GM19452 (cell line): ENCODE results near the gene EPHA6.

ENCODE experiments used
- ATAC-seq: cut with Tn5 transposase; IDR thresholded peaks from one replicate; pipeline ENCODE4 v1.9.1; 2021; ENCODE audit not compliant: unreplicated experiment

The EPHA6 gene

DNA sequence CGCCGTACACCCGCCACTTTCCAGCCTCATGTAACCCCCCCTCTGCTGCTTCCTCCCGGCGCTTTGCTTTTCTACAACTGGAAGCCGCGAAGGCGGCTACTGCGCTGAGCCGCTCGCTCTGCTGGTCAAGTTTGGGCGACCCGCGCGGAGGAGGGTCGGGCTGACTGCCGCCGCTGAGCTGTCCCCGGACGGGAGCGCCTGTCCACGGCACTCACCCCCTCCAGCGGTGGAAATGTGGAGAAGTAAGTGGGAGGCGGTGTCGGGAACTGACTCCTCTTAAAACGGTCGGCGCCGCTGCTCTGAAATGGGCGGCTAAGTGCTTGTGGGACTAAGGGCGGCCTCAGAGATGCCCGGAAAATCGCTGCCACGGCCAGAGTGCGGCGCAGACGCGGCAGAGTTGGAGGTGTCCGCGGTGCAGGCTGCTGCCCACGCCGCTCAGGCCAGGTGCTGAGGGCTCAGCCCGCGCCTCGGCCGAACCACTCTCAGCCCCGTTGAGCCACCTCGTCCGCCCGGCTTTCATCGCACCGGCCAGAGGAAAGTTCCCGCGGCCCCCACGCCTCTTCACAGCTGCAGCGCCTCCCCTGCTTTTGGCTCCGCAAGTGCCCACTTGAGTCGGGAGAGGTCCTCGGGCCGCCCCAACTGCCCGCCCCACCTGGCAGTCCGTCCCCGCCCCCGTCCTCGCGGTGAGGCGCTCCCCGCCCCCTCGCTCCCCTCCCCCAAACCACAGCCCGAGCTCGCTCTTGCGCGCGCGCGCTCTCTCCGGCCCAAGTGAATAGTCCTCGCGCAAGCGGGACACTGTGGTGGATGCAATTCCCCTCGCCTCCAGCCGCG is at the start of gene EPHA6:
Gene EPHA6 (plus strand): TSS at position 775 of the 831 bp plus-strand sequence.
- peak; percentile 23 for ATAC-seq

DNA sequence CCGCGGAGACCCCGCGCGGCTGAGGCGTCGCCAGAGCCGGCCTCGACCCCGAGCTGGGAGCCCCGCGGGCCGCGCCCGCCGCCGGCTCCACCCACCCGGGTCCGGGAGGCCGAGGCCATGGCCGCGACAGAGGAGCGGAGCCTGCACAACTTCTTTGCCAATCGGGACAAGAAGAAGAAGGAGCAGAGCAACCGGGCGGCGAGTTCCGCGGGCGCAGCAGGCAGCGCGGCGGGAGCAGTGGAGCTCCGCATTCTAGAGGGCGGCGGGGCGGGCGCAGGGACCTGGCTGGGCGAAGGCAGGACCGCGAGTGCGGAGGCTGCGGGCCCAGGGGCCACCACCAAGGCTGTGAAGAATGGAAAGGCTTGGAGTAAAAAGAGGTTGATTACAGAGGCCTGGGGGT is 37.6 kb upstream of the EPHA6 start:
- ATAC-seq, result no peak

DNA sequence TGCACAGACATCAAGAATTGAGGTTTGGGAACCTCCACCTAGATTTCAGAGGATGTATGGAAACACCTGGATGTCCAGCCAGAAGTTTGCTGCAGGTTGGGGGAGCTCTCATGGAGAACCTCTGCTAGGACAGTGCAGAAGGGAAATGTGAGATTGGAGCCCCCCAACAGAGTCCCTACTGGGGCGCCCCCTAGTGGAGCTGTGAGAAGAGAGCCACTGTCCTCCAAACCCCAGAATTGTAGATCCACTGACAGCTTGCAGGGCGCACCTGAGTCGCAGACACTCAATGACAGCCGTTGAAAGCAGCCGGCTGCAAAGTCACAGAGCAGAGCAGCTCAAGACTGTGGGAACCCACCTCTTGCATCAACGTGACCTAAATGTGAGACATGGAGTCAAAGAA is 34.6 kb upstream of the EPHA6 start:
- no peak for ATAC-seq

DNA sequence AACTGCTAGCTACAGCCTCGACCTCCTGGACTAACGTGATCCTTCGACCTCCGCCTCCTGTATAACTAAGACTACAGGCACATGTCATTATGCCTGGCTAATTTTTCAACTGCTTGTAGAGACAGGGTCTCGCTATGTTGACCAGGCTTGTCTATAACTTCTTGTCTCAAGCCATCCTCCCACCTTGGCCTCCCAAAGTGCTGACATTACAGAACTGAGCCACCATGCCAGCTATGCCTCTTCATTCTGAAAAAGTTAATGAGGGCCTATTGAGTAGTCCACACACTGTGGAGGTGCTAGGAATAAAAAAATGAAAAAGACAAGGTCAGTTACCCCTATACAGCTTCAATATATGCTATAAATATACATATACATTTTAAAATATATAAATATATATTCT is 18.3 kb upstream of the EPHA6 start:
- no peak for ATAC-seq

DNA sequence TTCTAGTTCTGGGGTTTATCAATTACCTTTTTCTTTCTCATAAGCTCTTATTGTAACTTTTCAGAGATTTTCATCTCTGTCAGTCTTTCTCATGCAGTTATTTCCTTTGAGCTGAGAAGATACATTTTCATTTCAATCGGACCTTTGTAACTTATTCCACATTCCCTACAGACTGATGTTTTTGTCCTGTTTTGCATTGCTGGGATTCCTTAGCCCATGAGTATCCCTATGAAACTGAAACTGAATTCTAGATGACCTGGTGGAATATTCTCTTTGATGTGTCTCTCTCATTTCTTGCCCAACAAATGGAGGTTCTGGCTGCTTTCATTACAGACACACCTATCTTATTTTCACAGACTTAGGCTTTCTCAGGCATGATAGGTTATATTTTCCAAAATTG is 10.5 kb upstream of the EPHA6 start:
- no peak for ATAC-seq

DNA sequence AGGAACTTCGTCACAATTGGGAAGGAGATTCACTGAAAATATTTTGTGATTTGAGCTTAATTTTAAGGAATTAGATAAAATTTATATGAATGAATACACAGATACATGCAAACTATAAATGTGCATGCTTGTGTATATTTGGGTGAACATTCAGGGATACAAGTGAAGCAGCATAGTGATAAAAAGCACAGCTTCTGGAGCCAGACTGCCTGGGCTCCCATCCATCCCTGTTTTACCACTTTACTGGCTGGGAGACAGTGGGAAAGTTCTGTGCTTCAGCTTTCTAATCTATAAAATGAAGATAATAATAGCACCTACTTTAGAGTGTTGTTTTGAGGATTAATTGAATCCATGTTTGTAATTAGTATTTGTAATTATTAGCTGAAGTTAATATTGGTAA is 8.1 kb upstream of the EPHA6 start:
- no peak for ATAC-seq

DNA sequence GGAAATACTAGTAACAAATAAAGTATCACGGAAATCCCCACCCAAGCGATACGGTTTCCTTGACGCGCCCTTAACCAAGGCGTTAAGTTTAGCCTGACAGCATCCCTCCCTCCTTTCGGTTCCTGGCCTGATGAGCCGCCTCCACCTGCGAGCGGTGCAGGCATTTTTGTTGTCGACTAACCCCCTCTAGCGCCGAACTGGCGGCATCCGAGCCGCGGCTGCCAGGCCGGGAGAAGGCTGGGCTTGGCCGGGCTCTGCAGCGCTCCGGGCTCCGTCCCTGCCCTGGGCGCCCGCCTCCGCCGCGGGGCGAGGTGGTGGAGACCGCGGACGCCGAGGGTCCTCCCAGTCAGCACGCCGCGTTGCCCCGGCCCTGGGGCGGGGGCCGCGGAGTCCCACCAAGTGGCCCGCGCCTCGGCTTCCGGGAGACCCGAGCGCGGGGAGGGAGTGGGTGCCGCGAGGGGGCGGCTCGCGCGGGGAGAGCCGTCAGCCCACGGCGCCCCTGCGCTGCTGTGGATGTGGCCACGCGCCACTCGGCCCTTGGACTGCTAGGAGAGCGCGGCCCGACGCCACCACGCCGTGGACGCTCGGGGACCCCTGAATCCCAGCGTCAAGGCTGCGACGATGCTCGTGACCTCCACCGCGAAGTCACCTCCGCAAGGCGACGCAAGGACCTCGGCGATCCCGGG is 1.1 kb upstream of the EPHA6 start:
- ATAC-seq, result peak; percentile 99

DNA sequence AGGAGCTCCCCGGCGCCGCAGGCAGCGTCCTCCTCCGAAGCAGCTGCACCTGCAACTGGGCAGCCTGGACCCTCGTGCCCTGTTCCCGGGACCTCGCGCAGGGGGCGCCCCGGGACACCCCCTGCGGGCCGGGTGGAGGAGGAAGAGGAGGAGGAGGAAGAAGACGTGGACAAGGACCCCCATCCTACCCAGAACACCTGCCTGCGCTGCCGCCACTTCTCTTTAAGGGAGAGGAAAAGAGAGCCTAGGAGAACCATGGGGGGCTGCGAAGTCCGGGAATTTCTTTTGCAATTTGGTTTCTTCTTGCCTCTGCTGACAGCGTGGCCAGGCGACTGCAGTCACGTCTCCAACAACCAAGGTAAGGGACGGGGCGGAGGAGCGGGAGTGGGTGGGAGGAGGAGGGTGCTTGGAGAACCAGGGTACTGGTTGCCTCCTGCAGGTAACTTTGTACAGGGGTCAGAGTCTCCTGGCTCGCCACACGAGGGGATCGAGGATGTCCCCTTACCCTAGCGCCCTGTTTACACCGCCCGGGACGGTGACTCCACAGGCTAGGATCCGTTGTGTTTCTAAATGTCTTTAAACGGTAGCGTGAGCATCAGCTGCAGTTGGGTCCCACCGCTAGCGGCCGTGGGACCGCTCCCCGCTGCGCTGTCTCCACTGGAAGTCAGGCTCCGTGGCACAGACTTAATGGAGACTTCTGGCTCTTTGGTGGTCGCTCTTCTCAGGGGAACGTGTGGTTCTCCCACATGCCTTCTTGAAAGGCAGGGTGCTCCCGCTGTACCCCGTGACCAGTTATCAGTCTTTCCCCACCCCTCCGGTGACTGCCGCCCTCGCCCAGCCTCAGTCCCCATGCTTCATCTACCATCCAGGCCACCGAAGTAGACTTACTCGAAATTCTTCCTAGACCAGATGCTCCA is 515 bp downstream of the EPHA6 start:
- ATAC-seq, result no peak

DNA sequence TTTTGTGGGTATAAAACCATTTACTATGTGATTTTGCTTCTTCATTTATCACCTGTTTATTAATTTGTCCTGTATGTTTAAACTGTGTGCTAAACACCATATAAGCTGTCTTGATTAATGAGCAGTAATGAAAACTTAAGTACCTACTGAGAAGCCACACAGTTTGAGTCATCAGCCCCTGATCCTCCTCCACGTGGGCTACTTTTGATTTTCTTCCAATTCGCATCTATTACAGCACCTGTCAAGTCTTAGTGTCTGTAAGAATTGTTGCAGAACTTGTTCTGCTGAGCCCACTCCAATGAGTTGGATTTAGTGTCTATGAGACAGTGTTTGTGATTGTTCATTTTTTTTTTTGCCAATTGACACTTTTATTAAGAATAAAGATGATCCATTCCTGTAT is 16.8 kb downstream of the EPHA6 start:
- ATAC-seq, result no peak

DNA sequence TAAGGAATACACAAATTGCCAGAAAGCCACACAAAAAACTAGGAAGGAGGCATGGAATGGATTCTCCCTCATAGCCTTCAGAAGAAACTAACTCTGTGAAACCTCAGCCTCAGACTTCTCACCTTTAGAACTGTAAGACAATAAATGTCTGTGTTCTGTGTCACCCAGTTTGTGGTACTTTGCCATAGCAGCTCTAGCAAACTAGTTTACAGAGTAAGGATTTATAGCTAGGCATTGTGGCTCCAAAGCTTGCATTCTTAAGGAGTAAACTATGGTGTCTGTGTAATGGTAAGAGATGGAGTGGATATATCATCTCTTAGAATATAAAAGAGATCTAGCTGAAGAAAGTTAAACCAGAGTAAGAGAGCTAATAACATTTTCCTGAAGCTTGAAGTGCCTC is 18.9 kb downstream of the EPHA6 start:
- no peak for ATAC-seq

DNA sequence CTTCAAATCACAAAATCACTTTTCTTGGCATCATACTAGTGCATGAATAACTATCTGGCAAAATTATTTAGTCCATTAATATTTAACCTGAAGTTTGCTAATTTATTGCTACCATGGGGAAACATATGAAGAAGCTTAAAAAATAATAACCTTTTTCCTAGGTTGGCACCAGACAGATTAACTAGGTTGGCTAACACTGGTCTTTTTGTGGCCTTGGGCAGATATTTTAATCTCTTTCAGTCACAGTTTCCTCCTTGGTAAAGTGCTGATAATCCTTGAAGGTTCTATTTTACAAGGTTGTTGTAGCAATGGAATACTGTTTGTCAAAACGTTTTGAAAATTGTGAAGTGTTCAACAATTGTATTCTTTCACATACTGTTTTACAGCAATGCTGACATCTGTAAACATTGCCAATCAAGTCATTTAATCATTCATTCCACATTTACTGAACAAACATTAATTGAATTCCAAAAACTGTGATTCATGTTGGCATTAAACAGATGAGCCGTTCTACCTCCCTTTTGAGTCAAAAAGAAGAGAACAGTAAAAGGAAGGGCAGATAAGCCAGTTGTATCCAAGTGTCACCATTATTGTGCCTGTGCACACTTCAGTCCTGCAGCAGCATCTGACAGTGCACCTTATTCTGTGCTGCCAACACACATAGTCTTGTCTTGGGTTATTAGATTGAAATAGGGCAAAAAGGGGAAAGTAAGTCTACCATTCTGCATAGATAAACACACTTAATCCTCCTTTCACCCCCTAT is 21.9 kb downstream of the EPHA6 start:
- ATAC-seq, result no peak

DNA sequence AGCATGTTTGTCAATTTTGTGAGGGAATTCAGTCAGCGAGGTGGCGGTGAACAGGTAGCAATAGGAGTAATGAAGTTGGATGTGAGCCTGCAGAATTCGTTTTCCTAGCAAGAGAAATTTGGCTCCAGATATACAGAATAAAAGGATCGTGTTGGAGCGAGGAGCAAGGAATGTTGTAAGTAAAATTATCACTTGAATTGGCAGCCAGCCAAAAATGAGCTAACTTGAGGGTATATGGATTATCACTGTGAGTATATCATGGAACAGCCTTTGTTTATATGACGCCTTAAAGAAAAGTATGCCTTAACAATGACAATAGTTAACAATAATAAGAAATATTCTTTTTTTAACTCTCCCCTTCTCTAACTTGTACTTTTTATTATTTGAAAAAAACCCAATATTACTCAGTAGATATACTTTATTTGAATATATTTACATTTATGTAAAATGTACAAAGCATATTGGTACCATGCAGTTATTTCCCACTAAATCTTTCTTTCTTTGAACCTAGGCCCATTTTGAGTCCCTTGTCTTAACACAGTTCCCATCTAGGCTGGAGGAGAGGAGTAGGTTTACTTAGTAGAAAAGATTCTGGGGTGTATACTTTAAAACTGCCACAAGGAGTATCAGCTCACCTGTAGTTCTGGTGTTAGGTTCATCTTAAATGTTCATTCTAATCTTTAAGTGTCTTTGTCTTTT is 29.3 kb downstream of the EPHA6 start:
- no peak for ATAC-seq

DNA sequence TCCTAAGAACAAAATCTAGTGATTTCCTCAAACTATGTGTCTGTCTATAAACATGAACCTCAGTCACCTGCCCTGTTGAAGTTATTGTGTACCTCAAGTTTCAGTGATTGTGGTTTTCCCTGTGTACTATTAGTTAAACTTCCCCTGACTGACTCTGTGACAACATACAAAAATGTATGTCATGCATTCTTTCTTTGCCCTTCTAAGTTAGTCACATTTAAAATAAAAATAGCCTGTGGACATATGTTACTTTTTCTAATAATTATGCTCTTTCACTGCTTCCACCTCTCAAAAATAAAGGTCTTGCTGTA is 29.8 kb downstream of the EPHA6 start:
- no peak for ATAC-seq

DNA sequence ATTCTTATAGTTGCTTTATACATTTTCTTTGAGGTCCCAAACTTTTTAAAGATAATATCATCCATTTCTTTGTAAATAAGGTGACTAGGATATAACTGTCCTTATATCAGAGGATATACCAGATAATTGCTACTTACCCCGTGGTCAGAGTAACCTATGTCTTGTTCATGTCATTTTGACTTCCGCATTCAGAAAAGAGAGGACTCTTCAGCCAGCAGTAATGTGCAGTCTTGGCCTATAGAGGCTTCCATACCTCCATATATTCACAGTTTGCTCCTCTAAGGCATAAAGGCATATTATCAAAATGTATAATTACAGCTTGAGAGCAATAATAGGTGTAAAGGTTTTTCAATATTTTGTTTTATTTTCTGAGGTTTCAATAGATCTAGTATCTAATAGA is 38.5 kb downstream of the EPHA6 start:
- no peak for ATAC-seq

DNA sequence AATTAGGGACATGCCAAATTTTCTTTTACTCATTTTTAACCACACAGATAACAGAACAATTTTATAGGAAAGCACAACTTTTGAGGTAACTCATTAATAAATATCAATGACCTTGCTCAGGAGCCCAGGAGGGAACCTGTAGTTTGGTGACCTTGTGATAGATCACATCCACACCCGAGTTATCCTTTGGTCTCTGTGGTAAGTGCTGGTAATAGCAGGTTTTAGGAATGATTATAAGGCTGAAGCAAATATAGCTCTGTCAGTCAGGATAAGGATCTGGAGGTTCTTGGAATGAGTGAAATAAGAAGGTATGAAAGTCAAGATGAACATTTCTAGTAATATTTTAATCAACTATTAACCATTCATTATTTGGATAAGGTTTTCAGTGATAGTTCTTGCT is 46.5 kb downstream of the EPHA6 start:
- ATAC-seq, result no peak

DNA sequence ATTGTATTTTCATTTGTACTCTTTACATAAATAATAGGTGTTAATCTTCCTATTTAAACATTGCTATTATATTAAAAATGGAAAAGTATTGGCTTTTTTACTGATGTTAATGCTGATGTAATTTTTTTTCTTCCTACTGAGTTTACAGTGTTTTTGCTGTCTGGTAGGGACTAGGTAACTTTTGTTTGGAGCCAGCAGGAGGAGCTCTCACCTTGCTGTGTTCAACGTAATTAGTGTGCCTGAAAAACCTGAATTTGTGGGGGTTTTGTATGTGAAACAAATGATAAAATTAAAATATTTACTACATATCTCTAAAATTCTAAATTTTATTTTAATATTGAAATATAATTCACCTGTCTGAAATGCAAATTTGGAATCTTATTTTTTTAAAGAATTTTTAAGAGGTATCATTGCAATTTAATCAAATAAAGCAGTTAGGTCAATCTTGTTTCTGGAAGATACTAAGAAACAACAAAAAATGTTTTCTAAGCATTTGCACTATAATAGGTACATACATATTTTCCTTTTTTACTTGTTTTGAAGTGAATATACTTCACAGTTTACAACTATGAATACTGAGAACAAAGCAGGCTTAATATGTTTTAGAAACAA is 48.8 kb downstream of the EPHA6 start:
- no peak for ATAC-seq

DNA sequence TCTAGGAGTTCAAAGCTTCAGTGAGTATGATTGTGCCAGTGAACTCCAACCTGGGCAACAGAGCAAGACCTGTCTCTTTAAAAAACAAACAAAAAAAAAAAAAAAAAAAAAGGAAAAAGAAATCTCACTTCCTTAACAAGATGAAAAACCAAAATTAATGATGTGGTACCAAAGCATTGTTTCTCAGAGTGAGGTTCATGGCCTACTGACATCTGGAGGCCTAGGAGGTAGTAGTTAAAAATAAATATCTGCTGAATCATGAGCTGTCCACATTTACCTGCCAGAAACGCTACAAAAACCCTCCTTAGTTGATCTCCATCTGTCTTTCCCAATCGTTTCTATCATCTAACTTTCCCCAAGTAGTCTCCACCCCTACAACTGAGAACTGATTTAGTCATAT is 51.2 kb downstream of the EPHA6 start:
- no peak for ATAC-seq

DNA sequence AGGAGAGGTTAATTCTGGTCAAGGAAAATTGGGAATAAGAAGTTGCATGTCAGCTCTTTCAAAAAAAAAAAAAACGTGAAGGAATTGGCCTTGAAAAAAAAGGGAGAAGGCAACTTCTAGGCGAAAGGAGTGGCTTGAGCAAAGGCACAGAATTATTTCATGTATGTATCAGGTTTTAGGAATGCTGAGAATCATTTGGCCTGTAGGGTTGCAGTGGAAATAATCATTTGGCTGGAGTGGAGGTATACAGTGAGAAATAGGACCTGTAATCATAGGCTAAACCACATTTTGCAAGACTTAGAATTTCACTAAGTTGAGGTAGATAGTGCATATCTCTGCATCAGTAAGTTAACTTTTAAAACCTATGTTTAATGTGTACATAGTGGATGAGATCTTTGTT is 54.9 kb downstream of the EPHA6 start:
- ATAC-seq, result no peak

DNA sequence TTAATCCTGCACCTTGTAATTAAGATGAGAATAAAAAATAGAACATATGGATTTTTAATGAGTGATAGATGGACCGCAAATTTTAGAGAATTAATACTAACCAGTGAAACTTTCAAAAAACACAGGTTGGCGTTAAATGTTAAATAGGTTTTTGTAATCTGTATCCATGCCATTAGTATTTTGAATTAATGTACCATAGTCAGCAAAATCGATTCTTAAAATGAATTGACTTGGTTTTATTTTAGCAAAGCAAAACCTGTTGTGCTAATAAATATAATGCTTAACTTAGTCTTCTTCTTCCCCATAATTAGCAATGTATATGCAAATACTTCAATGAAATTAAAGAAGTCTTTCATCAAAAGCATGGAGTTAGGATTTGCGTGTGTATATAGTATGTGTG is 63.1 kb downstream of the EPHA6 start:
- ATAC-seq, result no peak

DNA sequence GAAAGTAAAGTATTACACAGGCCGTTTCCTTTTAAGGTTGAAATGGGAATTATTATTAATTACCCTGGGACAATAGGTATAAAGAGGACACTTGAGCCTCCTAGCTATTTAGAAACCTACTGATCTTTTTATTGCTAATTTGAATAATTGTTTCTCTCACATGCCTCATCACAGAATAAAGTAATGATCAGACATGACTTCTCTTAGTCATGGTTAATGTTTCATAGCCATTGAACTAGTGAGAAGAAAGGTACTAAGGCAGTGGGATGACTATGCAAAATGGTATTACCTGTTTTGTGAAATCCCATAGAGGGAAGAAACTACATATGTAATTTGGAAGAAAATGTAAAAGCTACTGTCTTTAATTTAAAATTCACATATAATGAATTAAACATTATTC is 85.6 kb downstream of the EPHA6 start:
- ATAC-seq, result no peak
